ENCODE measurements around the gene CPAMD8.

CPAMD8 gene

GRCh38 chr19:17026706-17027534, at the start of gene CPAMD8:
CPAMD8 (minus strand) TSS chr19:17026810; CDS start chr19:17026642, 168 bp downstream.
- no peak for DNase-seq

GRCh38 chr19:17075864-17076542, 49.4 kb upstream of the CPAMD8 start:
- peak; percentile 77 for DNase-seq

- peak; percentile 98 for DNase-seq
These were observed 48.6 kb upstream of the CPAMD8 start, which contains the start of the genes HAUS8 and MYO9B for GRCh38 chr19:17075035-17075863. HAUS8 (minus strand) TSS chr19:17075452; CDS start chr19:17075422, 30 bp downstream. MYO9B (plus strand) TSS chr19:17075777; CDS start chr19:17101718, 25,941 bp downstream.

GRCh38 chr19:17074634-17075034, 48.0 kb upstream of the CPAMD8 start:
- DNase-seq = no peak

- DNase-seq = no peak
These were observed 47.4 kb upstream of the CPAMD8 start for GRCh38 chr19:17073869-17074633.

- DNase-seq = no peak
These were observed 44.3 kb upstream of the CPAMD8 start for GRCh38 chr19:17070912-17071311.

GRCh38 chr19:17070421-17070820, 43.8 kb upstream of the CPAMD8 start:
- no peak for DNase-seq

- no peak for DNase-seq
These were observed 42.6 kb upstream of the CPAMD8 start for GRCh38 chr19:17069193-17069592.

- no peak for DNase-seq
These were observed 36.8 kb upstream of the CPAMD8 start for GRCh38 chr19:17063428-17063827.

- no peak for DNase-seq
These were observed 35.1 kb upstream of the CPAMD8 start for GRCh38 chr19:17061691-17062090.

GRCh38 chr19:17061205-17061604, 34.6 kb upstream of the CPAMD8 start:
- DNase-seq = no peak

GRCh38 chr19:17060802-17061201, 34.2 kb upstream of the CPAMD8 start:
- no peak for DNase-seq

GRCh38 chr19:17058236-17058635, 31.6 kb upstream of the CPAMD8 start:
- no peak for DNase-seq

- DNase-seq = no peak
These were observed 29.0 kb upstream of the CPAMD8 start for GRCh38 chr19:17055636-17056035.

GRCh38 chr19:17054746-17055145, 28.1 kb upstream of the CPAMD8 start:
- DNase-seq = no peak

GRCh38 chr19:17052439-17052838, 25.8 kb upstream of the CPAMD8 start:
- DNase-seq = no peak

- DNase-seq = no peak
These were observed 23.2 kb upstream of the CPAMD8 start for GRCh38 chr19:17049711-17050280.

GRCh38 chr19:17048885-17049453, 22.4 kb upstream of the CPAMD8 start:
- no peak for DNase-seq

- no peak for DNase-seq
These were observed 19.4 kb upstream of the CPAMD8 start for GRCh38 chr19:17045907-17046502.

GRCh38 chr19:17043744-17044143, 17.1 kb upstream of the CPAMD8 start:
- no peak for DNase-seq

GRCh38 chr19:17041976-17042375, 15.4 kb upstream of the CPAMD8 start:
- DNase-seq = no peak

Data from activated CD8-positive, alpha-beta memory T cell treated with anti-CD3 and anti-CD28 coated beads, Interleukin-2, amount 50 U/mL, for 48 hours (primary cell).